SU-DHL-6 (cell line): ENCODE measurements around the gene PARP8.

Source experiments
- H2AFZ ChIP-seq: fragments of 200-600 bp; sonication (generic); 2 replicates; pipeline ENCODE4 v1.6.1; 2014; ENCODE audit warnings: low read depth, mild to moderate bottlenecking, moderate library complexity, mixed read lengths, antibody characterized with exemption, low read length; ENCODE audit not compliant: severe bottlenecking
- H3F3A ChIP-seq: fragments of 200-600 bp; shearing (Covaris generic); 2 replicates; pipeline ENCODE4 v1.6.0; 2016; ENCODE audit warnings: antibody characterized with exemption, mild to moderate bottlenecking; ENCODE audit not compliant: insufficient read depth
- H3K27ac ChIP-seq: fragments of 200-600 bp; sonication (generic); 2 replicates; pipeline ENCODE4 v1.5.1; 2016; ENCODE audit warnings: low read depth, mild to moderate bottlenecking, low read length, moderate library complexity, mixed read lengths
- H3K27me3 ChIP-seq: fragments of 200-600 bp; sonication (generic), shearing (Covaris generic); 2 replicates; pipeline ENCODE4 v1.6.0; 2014; ENCODE audit warnings: mild to moderate bottlenecking, low read length
- H3K36me3 ChIP-seq: fragments of 200-600 bp; sonication (generic); 2 replicates; pipeline ENCODE4 v1.6.1; 2014; ENCODE audit warnings: mild to moderate bottlenecking, low read length, mixed read lengths
- H3K4me2 ChIP-seq: fragments of 300-600, 200-600 bp; shearing (Covaris generic), sonication (generic); 2 replicates; pipeline ENCODE4 v1.6.0; 2014; ENCODE audit warnings: low read length, low read depth, mild to moderate bottlenecking; ENCODE audit not compliant: poor library complexity, severe bottlenecking
- H3K4me3 ChIP-seq: fragments of 200-600 bp; sonication (generic); 2 replicates; pipeline ENCODE4 v1.5.1; 2014; ENCODE audit warnings: antibody characterized with exemption, low read length, mild to moderate bottlenecking, mixed read lengths; ENCODE audit not compliant: insufficient read depth, poor library complexity, severe bottlenecking
- H3K79me2 ChIP-seq: fragments of 200-600 bp; sonication (generic); 2 replicates; pipeline ENCODE4 v1.6.1; 2014; ENCODE audit warnings: mild to moderate bottlenecking, low read length, moderate library complexity; ENCODE audit not compliant: insufficient read depth
- H3K9ac ChIP-seq: fragments of 200-600 bp; sonication (generic); 2 replicates; pipeline ENCODE4 v1.7.0; 2014; ENCODE audit warnings: mild to moderate bottlenecking, low read length
- H3K9me2 ChIP-seq: fragments of 200-600 bp; sonication (generic); replicated peaks from 2 replicates; pipeline ENCODE4 v1.6.1; 2014; ENCODE audit warnings: low read length; ENCODE audit not compliant: insufficient read depth
- H3K9me3 ChIP-seq: fragments of 200-600 bp; sonication (generic); 2 replicates; pipeline ENCODE4 v1.6.1; 2014; ENCODE audit warnings: low read length, mixed read lengths; ENCODE audit not compliant: insufficient read depth
- H4K20me1 ChIP-seq: fragments of 200-600 bp; sonication (generic); 2 replicates; pipeline ENCODE4 v1.6.1; 2014; ENCODE audit warnings: low read depth, mild to moderate bottlenecking, antibody characterized with exemption, low read length, moderate library complexity, mixed read lengths
- EZH2phosphoT487 ChIP-seq: fragments of 200-600 bp; sonication (generic), shearing (Covaris generic); conservative IDR thresholded peaks from 2 replicates; pipeline ENCODE4 v1.6.1; 2018; ENCODE audit warnings: mild to moderate bottlenecking, antibody characterized with exemption, low read length, moderate library complexity, mixed read lengths
- TF ChIP-seq, protein P1 (sequence below): fragments of 200-600 bp; sonication (generic); IDR thresholded peaks from one replicate; pipeline ENCODE4 v1.5.1; 2017; ENCODE audit warnings: antibody characterized with exemption, mild to moderate bottlenecking, low read length, moderate library complexity; ENCODE audit not compliant: insufficient read depth, poor library complexity, severe bottlenecking

Gene PARP8

GRCh38 chr5:50881407-50881806 is 215.0 kb downstream of the PARP8 start:
- no peaks in the 10 kb centered on the region for H3K79me2 ChIP-seq
- H2AFZ ChIP-seq = no peak overlapping the region
- H3K27me3 ChIP-seq = no peaks in the 10 kb centered on the region
- no peak overlapping the region for H3K4me3 ChIP-seq
- H3K27ac ChIP-seq = no peak overlapping the region
- H3K9ac ChIP-seq = no peak overlapping the region
- no peaks in the 10 kb centered on the region for H3K9me2 ChIP-seq
- H3F3A ChIP-seq = no peaks in the 10 kb centered on the region
- TF ChIP-seq, protein P1, sequence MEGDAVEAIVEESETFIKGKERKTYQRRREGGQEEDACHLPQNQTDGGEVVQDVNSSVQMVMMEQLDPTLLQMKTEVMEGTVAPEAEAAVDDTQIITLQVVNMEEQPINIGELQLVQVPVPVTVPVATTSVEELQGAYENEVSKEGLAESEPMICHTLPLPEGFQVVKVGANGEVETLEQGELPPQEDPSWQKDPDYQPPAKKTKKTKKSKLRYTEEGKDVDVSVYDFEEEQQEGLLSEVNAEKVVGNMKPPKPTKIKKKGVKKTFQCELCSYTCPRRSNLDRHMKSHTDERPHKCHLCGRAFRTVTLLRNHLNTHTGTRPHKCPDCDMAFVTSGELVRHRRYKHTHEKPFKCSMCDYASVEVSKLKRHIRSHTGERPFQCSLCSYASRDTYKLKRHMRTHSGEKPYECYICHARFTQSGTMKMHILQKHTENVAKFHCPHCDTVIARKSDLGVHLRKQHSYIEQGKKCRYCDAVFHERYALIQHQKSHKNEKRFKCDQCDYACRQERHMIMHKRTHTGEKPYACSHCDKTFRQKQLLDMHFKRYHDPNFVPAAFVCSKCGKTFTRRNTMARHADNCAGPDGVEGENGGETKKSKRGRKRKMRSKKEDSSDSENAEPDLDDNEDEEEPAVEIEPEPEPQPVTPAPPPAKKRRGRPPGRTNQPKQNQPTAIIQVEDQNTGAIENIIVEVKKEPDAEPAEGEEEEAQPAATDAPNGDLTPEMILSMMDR = no peak
- no peak for TF ChIP-seq EZH2phosphoT487
- no peaks in the 10 kb centered on the region for H4K20me1 ChIP-seq
- H3K36me3 ChIP-seq = no peaks in the 10 kb centered on the region
- H3K4me2 ChIP-seq = no peak overlapping the region
- H3K9me3 ChIP-seq = no peaks in the 10 kb centered on the region

DNA sequence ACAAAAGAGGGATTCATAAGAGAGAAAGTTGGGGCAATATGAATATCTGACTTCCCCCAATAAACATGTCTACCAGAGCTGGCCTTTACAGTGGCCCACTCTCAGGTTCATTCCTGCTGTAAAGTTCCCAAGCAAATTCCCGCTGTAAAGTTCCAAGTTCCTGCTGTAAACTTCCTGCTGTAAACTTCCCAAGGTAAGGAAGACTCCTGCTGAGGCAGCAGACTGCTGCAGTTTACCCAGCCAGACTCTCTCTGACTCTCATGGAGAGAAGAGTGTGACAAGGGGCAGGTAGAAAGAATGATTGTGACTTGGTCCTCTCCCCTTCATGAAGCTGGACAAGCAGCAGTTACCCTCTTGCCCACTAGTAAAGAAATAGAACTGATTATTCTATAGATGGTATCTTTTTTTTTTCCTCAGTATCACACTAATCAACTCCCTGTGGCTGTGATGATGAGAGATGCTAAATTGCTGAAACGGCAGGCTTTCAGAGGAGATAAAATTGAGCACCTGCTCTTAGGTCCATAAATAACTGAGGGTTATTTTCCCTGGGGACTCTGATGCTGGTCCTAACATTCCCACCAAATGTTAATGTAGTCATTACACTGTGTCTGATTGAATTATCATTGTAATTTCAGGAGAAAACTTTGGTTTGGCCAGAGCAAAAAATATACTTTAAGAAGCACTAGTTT is 220.4 kb downstream of the PARP8 start:
- Histone ChIP-seq H3K27me3 (no peaks in the 10 kb centered on the region), H3K9me2 (no peaks in the 10 kb centered on the region), H3K9ac (no peak overlapping the region), H3K36me3 (no peaks in the 10 kb centered on the region), H3K4me3 (no peak overlapping the region), H3K79me2 (no peaks in the 10 kb centered on the region), H2AFZ (no peak overlapping the region), H3F3A (no peaks in the 10 kb centered on the region), H3K9me3 (no peaks in the 10 kb centered on the region), H3K4me2 (no peak overlapping the region), H4K20me1 (no peaks in the 10 kb centered on the region), H3K27ac (no peak overlapping the region)
- no peak for TF ChIP-seq EZH2phosphoT487
- TF ChIP-seq, protein P1 = no peak

DNA sequence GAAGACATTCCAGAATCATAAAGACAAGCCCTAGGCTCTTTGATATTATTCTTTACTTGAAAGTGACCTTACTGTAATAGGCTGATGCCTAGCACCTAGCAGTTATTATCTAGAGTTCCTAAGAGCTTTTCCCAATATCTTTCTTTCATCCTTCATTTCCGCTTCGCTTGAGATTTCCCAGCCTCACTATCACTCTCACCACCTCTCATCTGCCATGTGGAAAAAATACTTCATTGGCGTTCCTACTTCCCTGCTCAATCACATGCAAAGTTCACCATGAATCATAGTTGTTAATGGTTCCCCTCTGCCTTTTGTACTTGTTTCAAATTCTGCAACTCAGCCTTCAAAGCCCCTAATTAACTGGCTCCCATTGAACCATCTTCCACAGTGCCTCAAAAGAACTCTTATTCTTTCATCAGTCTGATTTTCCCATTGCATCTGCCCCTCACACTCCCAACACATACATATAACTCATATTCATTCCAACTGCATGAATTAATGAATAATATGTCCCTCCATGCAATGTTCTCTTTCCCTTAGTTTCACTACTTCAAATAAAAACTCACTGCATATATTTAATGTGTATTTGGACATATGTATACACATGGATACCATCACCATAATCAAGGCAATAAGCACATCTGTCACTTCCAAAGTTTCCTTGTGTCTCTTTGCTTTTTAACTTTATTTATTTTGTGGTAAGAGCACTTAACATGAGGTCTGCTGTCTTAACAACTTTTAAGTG is 221.6 kb downstream of the PARP8 start:
- Histone ChIP-seq H3K27me3 (no peaks in the 10 kb centered on the region), H3F3A (no peaks in the 10 kb centered on the region), H3K27ac (no peak overlapping the region), H3K9me3 (no peaks in the 10 kb centered on the region), H3K4me3 (no peak overlapping the region), H4K20me1 (no peaks in the 10 kb centered on the region), H3K9ac (no peak overlapping the region), H3K4me2 (no peak overlapping the region), H3K9me2 (no peaks in the 10 kb centered on the region), H3K79me2 (no peaks in the 10 kb centered on the region), H3K36me3 (no peaks in the 10 kb centered on the region), H2AFZ (no peak overlapping the region)
- TF ChIP-seq, protein P1 = no peak
- no peak for TF ChIP-seq EZH2phosphoT487
